GM06990 (cell line): Measurements from ENCODE around the gene RABL2B.

Experiments
- DNase-seq: peaks from one replicate; pipeline ENCODE4 v3.0.0-alpha.2; 2011; ENCODE audit not compliant: insufficient read length; ENCODE audit errors: extremely low read depth
- H3K27me3 ChIP-seq: replicated peaks from 2 replicates; pipeline ENCODE4 v1.6.0; 2011; ENCODE audit warnings: low read length; ENCODE audit not compliant: control insufficient read depth, insufficient read depth
- H3K36me3 ChIP-seq: 2 replicates; pipeline ENCODE4 v1.5.1; 2011; ENCODE audit warnings: low read length; ENCODE audit not compliant: control insufficient read depth, insufficient read depth
- H3K4me3 ChIP-seq: replicated peaks from 2 replicates; pipeline ENCODE4 v1.5.1; 2011; ENCODE audit warnings: low read depth, mild to moderate bottlenecking, control low read depth, low read length
- TF ChIP-seq, protein P1 (sequence below): IDR thresholded peaks from 2 replicates; pipeline ENCODE4 v1.5.1; 2011; ENCODE audit warnings: low read length, control low read depth, mild to moderate bottlenecking, inconsistent platforms; ENCODE audit not compliant: insufficient read depth, poor library complexity, severe bottlenecking

RABL2B gene

DNA sequence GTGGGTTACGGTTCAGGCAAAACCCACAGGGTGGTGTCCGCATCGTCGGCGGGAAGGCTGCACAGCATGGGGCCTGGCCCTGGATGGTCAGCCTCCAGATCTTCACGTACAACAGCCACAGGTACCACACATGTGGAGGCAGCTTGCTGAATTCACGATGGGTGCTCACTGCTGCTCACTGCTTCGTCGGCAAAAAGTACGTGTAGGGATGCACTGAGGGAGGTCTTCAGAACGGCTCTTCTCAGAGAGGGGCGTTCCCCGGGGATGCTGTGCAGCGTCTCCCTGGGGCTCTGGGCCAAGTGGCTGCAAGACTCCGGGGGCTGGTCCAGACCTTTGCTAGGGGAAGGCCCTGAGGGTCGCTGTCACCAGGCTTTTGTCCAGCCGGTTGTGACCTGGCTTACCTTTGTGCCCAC, 44.2 kb downstream of the RABL2B start:
- no peak overlapping the region for H3K4me3 ChIP-seq
- DNase-seq = no peak
- TF ChIP-seq, protein P1, sequence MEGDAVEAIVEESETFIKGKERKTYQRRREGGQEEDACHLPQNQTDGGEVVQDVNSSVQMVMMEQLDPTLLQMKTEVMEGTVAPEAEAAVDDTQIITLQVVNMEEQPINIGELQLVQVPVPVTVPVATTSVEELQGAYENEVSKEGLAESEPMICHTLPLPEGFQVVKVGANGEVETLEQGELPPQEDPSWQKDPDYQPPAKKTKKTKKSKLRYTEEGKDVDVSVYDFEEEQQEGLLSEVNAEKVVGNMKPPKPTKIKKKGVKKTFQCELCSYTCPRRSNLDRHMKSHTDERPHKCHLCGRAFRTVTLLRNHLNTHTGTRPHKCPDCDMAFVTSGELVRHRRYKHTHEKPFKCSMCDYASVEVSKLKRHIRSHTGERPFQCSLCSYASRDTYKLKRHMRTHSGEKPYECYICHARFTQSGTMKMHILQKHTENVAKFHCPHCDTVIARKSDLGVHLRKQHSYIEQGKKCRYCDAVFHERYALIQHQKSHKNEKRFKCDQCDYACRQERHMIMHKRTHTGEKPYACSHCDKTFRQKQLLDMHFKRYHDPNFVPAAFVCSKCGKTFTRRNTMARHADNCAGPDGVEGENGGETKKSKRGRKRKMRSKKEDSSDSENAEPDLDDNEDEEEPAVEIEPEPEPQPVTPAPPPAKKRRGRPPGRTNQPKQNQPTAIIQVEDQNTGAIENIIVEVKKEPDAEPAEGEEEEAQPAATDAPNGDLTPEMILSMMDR = no peak
- H3K27me3 ChIP-seq = no peaks in the 10 kb centered on the region; the same call in 1 of the 2 replicates
- no peaks in the 10 kb centered on the region for H3K36me3 ChIP-seq

DNA sequence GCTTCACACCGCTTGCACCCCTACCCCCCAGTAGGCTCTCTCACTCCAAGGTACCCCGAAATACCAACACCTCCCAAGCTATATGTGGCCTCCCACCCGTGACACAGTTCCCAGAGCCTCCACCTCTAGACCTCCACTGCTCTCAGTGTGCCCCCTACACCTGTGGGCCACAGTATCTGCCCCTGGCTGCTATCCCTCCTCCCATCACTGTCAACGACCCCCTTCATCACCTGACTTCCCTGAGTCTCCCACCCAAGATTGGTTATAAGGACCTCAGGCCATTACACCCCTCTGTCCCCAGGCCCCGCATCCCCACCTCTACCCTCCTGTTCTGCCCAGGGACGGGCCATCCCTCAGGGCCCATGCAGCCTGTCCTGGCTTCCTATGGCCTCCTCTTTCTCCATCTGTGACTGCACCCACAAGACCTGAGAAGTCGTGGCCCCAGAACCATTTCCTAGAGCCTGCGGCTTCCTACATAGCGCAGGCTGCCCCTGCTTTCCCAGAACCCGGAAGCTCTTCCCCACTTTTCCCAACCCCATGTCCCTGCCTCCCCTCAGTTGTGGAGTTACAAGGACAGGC, 44.7 kb downstream of the RABL2B start:
- TF ChIP-seq, protein P1 = no peak
- Histone ChIP-seq H3K36me3 (no peaks in the 10 kb centered on the region), H3K27me3 (no peaks in the 10 kb centered on the region; the same call in 1 of the 2 replicates), H3K4me3 (no peak overlapping the region)
- DNase-seq = no peak

DNA sequence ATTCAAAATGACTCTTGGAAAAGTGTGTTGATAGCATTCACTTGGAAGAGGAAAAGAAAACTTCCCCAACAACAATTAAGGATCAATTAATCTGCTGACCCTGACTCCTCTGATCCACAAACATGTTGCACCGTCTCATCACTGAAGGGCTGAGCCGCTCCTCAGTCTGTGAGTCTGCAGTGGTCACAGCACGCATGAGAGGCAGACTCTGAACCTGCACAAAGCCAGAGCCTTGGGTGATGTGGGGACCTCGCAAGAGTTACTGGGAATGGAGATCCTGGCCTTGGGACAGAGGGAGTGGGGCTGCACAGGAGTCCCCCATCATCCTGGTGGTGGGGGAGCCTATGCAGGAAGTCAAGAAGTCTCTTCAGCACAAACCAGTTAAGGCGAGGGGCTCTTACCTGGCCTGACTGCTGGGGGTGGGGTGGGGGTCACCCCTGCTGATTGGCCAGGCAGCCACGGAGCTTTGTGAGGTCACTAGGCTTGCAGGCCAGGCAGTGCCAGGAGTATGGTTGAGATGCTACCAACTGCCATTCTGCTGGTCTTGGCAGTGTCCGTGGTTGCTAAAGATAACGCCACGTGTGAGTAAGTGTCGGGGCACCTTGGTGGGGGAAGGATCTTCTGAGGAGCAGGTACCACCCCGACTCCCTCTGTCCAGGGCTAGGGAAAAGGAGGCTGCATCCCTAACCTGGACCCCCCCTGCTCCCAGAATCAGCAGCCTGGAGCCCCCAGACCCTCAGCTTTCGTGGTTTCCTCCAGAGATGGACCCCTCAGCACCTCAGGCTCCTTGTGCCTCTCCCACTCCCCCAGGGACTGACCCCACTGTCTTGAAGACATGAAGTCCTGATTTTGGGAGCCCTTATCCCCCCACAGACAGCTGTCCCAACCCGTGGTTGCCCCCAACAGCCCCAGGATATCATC, 45.4 kb downstream of the RABL2B start, which contains the start of gene ACR:
Gene ACR (plus strand): TSS at position 477 of the 921 bp plus-strand sequence. CDS start 32 bp downstream, at position 509.
- Histone ChIP-seq H3K36me3 (no peaks in the 10 kb centered on the region), H3K4me3 (no peak within 1 kb of the TSS), H3K27me3 (no peaks in the 10 kb centered on the region; the same call in 1 of the 2 replicates)
- DNase-seq = no peak
- TF ChIP-seq, protein P1 = no peak

DNA sequence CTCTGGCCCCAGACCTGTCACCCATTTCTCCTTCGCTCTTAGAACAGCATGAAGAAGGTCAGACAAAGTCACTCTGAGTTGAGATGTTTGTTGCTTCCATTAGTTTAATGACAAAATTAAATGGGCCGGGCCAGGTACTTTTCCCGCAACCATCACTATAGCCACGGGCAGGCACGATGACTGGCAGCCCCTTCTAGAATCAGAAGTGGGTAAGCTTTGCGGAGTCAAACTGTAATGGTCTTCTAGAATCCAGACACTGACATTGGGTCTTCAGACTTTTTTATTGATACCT, 47.8 kb downstream of the RABL2B start:
- H3K27me3 ChIP-seq = no peaks in the 10 kb centered on the region; the same call in 1 of the 2 replicates
- H3K36me3 ChIP-seq = no peaks in the 10 kb centered on the region
- TF ChIP-seq, protein P1 = no peak
- no peak overlapping the region for H3K4me3 ChIP-seq
- no peak for DNase-seq

DNA sequence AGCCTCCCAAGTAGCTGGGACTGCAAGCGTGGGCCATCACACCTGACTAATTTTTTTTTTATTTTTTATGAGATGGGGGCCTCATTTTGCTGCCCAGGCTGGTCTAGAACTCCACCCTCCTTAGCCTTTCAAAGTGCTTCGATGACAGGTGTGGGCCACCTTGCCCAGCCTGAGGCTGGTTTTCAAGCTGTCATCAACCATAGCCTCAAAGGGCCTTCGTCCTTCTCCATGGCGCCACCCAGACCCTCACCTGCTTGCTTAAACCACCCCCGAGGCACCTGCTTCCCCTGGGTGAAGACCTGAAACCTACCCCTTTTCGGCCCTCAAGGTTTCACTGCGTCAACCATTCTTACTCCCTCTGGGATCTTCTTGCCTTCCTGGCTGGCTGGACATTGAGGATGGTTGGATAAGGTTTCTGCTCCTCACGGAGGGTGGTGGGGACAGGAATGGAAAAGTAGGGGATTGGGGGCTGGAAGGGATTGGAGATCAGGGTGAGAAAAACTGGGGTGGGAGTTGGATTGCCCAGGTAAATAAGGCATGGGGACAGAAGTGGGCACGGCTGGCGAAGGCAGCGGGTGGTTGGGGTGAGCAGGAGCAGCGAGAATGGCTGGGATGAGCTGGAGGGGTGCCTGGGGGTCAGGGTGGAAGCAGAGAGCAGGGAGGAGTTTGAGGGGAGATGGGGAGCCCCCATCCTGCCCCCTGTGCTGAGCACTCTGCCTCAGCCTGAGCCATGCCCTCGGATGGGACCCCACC, 48.3 kb downstream of the RABL2B start:
- H3K27me3 ChIP-seq = no peaks in the 10 kb centered on the region; the same call in 1 of the 2 replicates
- TF ChIP-seq, protein P1 = no peak
- no peak for DNase-seq
- H3K36me3 ChIP-seq = no peaks in the 10 kb centered on the region
- H3K4me3 ChIP-seq = no peak overlapping the region
